Superior temporal gyrus (tissue), 1 donor: Measurements from ENCODE around the gene FUBP1.
"Not testable (repeated sequence)": the region's sequence is repeated elsewhere in the genome, so short reads cannot be mapped to it uniquely, and the experiment has no call there.

Experiments
- DNase-seq: peaks from one replicate; pipeline ENCODE4 v3.0.0-alpha.2; 2016; ENCODE audit errors: extremely low spot score

FUBP1 gene, protein sequence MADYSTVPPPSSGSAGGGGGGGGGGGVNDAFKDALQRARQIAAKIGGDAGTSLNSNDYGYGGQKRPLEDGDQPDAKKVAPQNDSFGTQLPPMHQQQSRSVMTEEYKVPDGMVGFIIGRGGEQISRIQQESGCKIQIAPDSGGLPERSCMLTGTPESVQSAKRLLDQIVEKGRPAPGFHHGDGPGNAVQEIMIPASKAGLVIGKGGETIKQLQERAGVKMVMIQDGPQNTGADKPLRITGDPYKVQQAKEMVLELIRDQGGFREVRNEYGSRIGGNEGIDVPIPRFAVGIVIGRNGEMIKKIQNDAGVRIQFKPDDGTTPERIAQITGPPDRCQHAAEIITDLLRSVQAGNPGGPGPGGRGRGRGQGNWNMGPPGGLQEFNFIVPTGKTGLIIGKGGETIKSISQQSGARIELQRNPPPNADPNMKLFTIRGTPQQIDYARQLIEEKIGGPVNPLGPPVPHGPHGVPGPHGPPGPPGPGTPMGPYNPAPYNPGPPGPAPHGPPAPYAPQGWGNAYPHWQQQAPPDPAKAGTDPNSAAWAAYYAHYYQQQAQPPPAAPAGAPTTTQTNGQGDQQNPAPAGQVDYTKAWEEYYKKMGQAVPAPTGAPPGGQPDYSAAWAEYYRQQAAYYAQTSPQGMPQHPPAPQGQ

DNA sequence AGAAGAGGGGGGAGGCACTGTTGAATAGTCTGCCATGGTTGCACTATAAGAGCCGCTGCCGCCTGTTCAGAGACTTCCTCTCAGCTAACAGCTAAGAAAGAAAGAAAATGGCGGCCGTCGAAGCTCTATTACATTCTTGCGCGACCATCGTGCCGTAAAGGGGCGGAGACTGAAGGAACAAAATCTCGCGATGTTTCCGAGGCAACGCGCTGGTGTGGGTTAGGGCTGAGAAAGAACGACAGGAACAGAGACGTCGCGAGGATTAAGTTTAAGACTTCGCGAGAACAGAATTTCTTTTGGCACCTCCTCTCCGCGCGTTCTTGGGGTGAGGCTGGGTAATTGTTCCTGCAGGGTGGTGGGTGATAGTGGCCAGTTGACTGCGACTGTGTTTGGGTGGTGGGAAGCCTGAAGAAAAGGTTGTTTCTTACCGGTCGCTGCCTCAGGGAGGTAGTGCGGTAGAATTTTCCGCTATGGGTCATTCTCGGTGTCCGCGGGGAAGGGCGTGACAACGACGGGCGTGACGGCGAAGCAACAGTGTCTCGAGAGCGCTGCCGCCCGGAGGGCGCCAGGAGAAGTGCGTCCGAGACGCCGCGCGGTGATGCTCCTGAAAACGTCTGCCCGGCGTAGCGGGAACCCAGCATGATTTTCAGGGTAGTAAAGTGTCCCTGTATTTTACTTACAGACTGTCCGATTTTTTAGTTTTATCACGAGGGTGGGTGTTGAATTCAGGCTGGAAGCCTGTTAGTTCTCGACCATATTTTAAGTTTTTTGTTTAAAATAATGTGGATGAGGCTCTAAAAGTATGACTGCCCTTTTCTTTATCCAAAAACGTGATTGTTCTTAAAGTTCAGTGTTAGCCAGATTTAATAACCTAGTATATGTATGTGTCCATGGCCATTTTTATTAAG, at the start of gene FUBP1:
FUBP1 (minus strand) TSS at position 104 of the 908 bp plus-strand sequence; CDS start at position 36, 68 bp downstream.
- DNase-seq: peak; percentile 98

GRCh38 chr1:78021134-78021533, 42.3 kb upstream of the FUBP1 start:
- not testable (repeated sequence) for DNase-seq

- no peak for DNase-seq
Measured at GRCh38 chr1:78019024-78019423, 40.2 kb upstream of the FUBP1 start.

DNA sequence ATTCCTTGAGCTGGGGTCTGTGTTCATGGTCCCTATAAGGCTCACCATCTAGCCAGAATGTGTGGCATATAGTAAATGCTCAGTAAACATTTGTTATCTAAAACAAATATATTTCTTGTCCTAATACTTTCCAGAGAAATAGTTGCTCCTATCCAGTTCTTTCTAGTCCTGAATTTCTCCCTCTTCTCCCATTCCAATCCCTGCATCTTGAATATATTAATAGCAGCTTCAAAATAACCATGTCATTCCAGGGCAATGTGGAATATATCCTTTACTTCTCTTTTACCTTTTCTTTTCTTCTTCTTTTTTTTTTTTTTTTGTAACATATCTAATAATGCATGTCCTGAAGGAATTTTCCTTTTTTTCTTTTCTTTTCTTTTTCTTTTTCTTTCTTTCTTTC, 36.3 kb upstream of the FUBP1 start:
- no peak for DNase-seq

- no peak for DNase-seq
Measured at GRCh38 chr1:78011050-78011449, 32.2 kb upstream of the FUBP1 start.

DNA sequence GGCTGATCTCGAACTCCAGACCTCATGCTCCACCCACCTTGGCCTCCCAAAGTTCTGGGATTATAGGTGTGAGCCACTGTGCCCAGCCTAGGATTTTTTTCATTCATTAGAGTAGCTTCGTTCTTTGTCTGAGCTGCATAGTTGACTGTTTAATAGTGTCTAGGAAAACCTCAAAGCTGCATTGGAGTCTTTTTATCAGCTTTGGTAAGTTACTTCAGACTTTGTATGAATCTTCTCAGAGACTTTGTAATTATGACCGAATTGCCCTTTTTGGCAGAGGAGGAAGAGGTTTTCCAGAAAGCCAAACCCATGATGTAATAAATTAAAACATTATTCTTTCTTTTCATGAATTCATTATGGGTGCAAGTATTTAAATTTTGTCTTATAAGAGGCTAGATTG, 31.0 kb upstream of the FUBP1 start:
- DNase-seq: no peak

- DNase-seq: no peak
Measured at GRCh38 chr1:78009276-78009675, 30.4 kb upstream of the FUBP1 start.

DNA sequence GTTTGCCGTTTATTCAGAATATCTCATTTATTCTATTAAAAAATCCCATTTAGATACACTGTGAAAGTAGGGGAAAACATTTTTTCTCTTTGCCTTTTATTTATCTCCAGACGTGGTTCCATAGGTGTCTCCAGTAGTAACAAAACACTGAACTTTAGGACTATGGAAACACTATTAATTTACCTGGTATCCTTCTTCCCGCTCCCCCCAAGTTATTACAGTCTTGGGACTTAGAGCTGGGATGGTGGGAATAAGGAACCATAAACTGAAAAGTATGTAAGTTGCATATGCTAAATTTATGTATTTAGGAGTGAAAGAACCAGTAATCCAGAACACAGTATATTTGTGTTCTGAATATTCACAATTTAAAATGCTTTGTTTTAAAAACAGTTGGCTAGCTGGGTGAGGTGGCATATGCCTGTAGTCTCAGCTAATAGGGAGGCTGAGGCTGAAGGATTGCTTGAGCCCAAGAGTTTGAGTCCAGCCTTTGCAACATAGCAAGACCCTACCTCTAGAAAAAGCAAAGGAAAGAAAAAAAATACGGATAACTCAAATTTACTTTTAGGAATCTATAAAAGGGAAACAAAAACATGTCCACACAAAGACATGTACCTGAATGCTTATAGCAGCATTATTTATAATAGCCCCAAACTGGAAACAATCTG, 28.9 kb upstream of the FUBP1 start:
- no peak for DNase-seq

DNA sequence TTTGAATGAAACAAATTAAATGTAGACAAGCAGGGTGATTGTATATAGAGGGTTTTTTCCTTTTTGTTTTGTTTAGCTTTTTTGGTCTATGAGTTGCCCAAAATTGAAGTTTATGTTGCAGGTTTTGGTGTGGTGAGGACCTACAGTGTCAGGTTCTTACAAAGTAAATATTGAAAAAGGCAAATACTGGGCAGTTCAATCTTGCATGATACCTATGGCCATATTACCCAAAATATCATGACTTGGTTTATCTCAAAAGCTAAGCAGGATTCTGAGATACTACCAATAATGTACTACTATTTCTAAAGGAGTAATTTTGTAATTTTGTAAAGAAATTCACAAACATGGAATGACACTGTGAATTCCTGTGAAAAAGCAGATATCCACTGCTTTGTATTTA, 27.6 kb upstream of the FUBP1 start:
- no peak for DNase-seq

DNA sequence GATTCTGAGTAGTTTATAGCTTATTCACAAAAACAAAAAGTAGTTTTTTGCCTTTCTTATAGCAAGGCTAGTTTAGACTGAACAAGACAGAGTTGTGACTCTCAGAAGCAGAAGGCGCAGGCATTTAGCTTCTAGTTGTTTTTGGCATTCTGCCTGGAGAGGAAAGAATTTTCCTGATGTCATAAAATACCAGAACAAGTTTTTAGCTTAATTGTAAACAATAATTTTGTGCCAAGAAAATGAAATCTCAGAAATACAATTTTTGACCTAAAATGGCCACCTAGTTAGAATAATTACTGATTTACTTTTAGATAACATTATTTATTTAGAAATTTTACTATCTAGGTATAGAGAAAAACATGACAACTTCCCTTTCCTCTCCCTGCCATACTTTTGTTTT, 26.9 kb upstream of the FUBP1 start:
- peak; percentile 80 for DNase-seq

- DNase-seq: no peak
Measured at GRCh38 chr1:78005448-78005722, 26.5 kb upstream of the FUBP1 start.

DNA sequence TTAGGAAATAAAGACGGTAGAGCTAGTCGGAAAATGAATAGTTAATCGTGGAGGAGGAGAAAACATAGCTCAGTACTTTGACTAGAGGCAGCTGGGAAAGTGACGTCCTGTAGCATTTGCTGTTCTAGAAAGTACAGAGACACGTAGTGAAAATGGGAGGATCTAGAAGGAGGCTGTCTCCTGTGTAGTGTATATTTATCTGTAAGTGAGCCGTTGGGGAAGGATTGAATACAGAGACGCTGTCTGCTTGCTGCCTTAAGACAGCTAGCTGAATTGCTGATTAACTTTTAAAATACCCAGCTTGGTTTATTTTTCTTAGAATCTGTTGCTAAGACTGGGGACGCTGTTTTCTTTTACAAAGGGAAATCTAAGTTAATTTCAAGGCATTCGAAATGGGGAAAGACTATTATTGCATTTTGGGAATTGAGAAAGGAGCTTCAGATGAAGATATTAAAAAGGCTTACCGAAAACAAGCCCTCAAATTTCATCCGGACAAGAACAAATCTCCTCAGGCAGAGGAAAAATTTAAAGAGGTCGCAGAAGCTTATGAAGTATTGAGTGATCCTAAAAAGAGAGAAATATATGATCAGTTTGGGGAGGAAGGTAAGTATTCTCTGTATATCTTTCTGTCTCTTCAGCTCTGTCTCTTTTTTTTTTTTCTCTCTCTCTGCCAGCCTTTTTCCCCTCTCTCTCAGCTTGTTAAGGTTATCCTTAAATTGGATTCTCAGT, 26.0 kb upstream of the FUBP1 start, which contains the start of gene DNAJB4:
DNAJB4 (plus strand) TSS at position 221 of the 729 bp plus-strand sequence; CDS start at position 393, 172 bp downstream.
- peak; percentile 96 for DNase-seq

DNA sequence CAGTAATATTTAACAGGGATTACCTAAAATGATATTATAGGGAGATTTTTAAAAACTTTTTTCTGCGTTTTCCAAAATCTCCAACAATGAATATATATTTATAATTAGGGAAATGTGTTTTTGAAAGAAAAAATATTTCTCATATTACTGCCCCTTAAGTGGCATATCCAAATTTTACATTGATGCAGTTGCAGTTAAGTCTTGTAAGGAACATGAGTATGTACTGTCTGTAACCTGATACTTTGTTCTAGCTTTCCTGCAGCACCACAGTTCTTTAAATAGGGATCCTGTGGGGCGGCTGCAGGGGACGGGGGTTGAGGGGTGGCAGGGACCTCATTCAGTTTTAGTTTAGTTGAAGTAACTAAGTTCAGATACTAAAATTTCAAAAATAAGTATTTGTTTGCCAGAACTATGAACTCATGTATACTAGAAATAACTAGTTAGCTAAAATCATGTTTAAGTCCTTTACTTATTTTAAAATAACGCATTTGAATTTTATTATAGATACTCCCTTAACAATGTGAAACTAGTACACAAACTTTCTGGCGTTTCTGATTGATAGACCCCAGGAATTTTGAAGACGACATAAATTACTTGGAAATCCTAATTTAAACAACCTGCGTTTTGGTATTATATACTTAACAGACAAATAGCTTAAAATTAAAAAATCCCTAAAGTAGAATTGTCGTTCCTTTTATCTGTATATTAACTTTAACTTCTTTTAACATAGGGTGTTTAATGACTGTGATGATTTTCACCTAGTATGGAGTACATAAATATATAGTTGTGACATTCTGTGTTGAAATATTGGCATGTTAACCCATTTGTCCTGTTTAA, 25.2 kb upstream of the FUBP1 start:
- DNase-seq: peak; percentile 63

GRCh38 chr1:78003070-78003746, 24.3 kb upstream of the FUBP1 start:
- peak; percentile 76 for DNase-seq

- not testable (repeated sequence) for DNase-seq
Measured at GRCh38 chr1:78000536-78000935, 21.7 kb upstream of the FUBP1 start.

DNA sequence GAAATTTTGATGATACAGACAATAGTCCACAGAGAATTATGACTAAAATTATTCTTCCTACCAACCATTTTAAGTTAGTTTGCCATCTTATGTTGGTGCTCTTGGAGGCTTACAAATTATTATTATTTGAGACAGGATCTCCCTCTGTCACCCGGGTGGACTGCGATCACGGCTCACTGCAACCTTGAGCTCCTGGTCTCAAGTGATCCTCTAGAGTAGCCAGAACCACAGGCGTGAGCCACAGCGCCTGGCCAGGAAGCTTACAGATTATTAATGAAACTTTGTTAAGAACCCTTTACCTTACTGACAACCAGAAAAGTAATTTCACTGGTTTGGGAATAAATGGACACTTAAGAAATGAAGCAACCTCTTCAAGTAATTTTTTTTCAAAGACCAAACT, 17.9 kb upstream of the FUBP1 start:
- DNase-seq: no peak

GRCh38 chr1:77994117-77994705, 15.3 kb upstream of the FUBP1 start:
- no peak for DNase-seq

DNA sequence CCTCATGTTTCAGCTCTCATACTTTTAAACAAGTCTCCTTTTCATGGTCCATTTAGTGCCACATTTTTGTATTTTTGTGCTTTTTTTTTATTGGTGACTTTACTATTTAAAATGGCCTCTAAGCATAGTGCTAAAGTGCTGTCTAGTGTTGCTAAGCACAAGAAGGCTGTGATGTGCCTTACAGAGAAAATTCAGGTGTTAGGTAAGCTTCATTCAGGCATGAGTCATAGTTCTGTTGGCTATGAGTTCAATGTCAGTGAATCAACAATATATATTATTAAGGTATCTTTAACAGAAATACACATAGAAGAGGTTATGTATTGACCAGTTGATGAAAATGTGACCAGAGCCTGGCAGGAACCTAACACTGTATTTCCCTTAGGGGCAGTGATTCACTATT, 12.8 kb upstream of the FUBP1 start:
- no peak for DNase-seq

GRCh38 chr1:77990629-77991204, 11.8 kb upstream of the FUBP1 start:
- no peak for DNase-seq
